Left lung (tissue), 10 donors: ENCODE data around the gene NANOG. TPM values are rescaled to one million over a fixed set of nuclear protein-coding genes. Genes with fewer than 3 reads are reported as not detected.
"Not testable (repeated sequence)": the region's sequence is repeated elsewhere in the genome, so short reads cannot be mapped to it uniquely, and the experiment has no call there.

Experiments used
- ATAC-seq: fragments of 200-7000 bp; cut with Tn5 transposase; one replicate; pipeline ENCODE4 v1.9.1; 2020; ENCODE audit warnings: moderate library complexity
- DNase-seq, 4 donors: peaks; one replicate each; pipeline ENCODE4 v3.0.0-alpha.2; 2013 to 2020
- H3K27ac ChIP-seq, 2 donors: fragments of 200-600 bp; sonication (generic) in 1 of 2; one replicate each; pipeline versions ENCODE4 v1.5.0 to v1.8.0; 2020 to 2021
- H3K27me3 ChIP-seq, 2 donors: fragments of 200-600 bp; sonication (generic) in 1 of 2; one replicate each; pipeline versions ENCODE4 v1.5.0 to v1.8.0; 2020 to 2021
- H3K36me3 ChIP-seq, 2 donors: fragments of 200-600 bp; sonication (generic) in 1 of 2; one replicate each; pipeline versions ENCODE4 v1.5.0 to v1.8.0; 2020 to 2021
- H3K4me1 ChIP-seq, 2 donors: fragments of 200-600 bp; one replicate each; pipeline ENCODE4 v1.8.0; 2021
- H3K4me3 ChIP-seq, 2 donors: fragments of 200-600 bp; sonication (generic) in 1 of 2; one replicate each; pipeline versions ENCODE4 v1.5.0 to v1.8.0; 2020 to 2021; ENCODE audit warnings: mild to moderate bottlenecking in 1 of 2
- H3K9me3 ChIP-seq, 2 donors: fragments of 200-600 bp; sonication (generic) in 1 of 2; one replicate each; pipeline versions ENCODE4 v1.5.0 to v1.8.0; 2020 to 2021
- CTCF ChIP-seq, 2 donors: fragments of 200-600 bp; sonication (generic) in 1 of 2; IDR thresholded peaks; one replicate each; pipeline versions ENCODE4 v1.5.0 to v1.8.0; 2021; ENCODE audit warnings: antibody characterized with exemption in 2 of 2
- intact Hi-C, 2 donors: fragments of 100-400 bp; cut with DNase I; formaldehyde crosslinking; loops; one replicate each; pipeline versions ENCODE4 v1.11.2 to v1.14.2; 2022
- polyA plus RNA-seq, 6 donors: library from polyadenylated mRNA; unstranded; fragments of 120-200 nt; gene quantifications; one replicate each; pipeline ENCODE4 v1.2.1, GENCODE V29; 2013; ENCODE audit not compliant: insufficient read length in 6 of 6
- total RNA-seq, 2 donors: library from RNA; stranded (reverse); fragmentation: NEBNext Ultra II Directional; extraction: Animal tissue kit (Norgen Biotek cat#: 25700); gene quantifications; one replicate each; pipeline ENCODE4 v1.2.1, GENCODE V29; 2021
- donor health status: DM: no; HTN: yes; CAD: no.
- donor health status: DM: no; HTN: no; CAD: no.

The NANOG gene
- total and polyA plus RNA-seq, 8 donors: 0.06 to 0.39 (median 0.20) TPM

GRCh38 chr12:7844116-7844515 is 54.9 kb downstream of the NANOG start:
- intact Hi-C loops: no loop called here
- no peak overlapping the region for H3K4me3 ChIP-seq
- ATAC-seq: no peak

GRCh38 chr12:7847226-7848097 is 58.3 kb downstream of the NANOG start:
- H3K4me1 ChIP-seq, intact Hi-C loops, H3K4me3 ChIP-seq, H3K36me3 ChIP-seq, H3K27me3 ChIP-seq, DNase-seq, ATAC-seq, H3K9me3 ChIP-seq: not testable (repeated sequence)
- H3K27ac ChIP-seq: peak overlapping the region in 1 of 2 donors; percentile 25

More at GRCh38 chr12:7844116-7844515, 54.9 kb downstream of the NANOG start:
- Histone ChIP-seq H3K4me1 (no peaks in the 10 kb centered on the region), H3K36me3 (no peaks in the 10 kb centered on the region), H3K9me3 (no peaks in the 10 kb centered on the region), H3K27me3 (peaks cover 0 to 7% of the 10 kb centered on the region in 2 donors), H3K27ac (peak overlapping the region in 1 of 2 donors; percentile 79)
- no peak for DNase-seq
- no peak for TF ChIP-seq CTCF (IDR thresholded peaks at IDR 0.05)

GRCh38 chr12:7848098-7848422 is 58.9 kb downstream of the NANOG start:
- H3K9me3 ChIP-seq, H3K36me3 ChIP-seq, H3K4me3 ChIP-seq, ATAC-seq, DNase-seq, H3K4me1 ChIP-seq, intact Hi-C loops, H3K27me3 ChIP-seq: not testable (repeated sequence)
- H3K27ac ChIP-seq: peak overlapping the region in 1 of 2 donors; percentile 23

Other genes with a start within 250 kb of the NANOG start
- not detected for gene APOBEC1, start 123.5 kb upstream of the NANOG start, total RNA-seq
- gene APOBEC1, start 123.5 kb upstream of the NANOG start, polyA plus RNA-seq: not detected
- under 1 TPM in 1 of 2 donors, not detected in 1; 0.52 TPM for gene GDF3, start 93.6 kb upstream of the NANOG start, total RNA-seq
- not detected for gene GDF3, start 93.6 kb upstream of the NANOG start, polyA plus RNA-seq
- gene DPPA3, start 78.0 kb upstream of the NANOG start, total RNA-seq: not detected
- gene DPPA3, start 78.0 kb upstream of the NANOG start, polyA plus RNA-seq: not detected
- not detected for gene CLEC4C, start 42.0 kb upstream of the NANOG start, total RNA-seq
- gene CLEC4C, start 42.0 kb upstream of the NANOG start, polyA plus RNA-seq: under 1 TPM in 5 of 6 donors, not detected in 1; 0.15 to 0.37 (median 0.20) TPM
- not detected for gene NANOGNB, start 24.2 kb upstream of the NANOG start, total RNA-seq
- gene NANOGNB, start 24.2 kb upstream of the NANOG start, polyA plus RNA-seq: not detected
- gene SLC2A14, start 83.5 kb downstream of the NANOG start, total RNA-seq: 1 to 10 TPM in 1 of 2 donors, under 1 TPM in 1; 0.10 to 2.5 TPM
- gene SLC2A14, start 83.5 kb downstream of the NANOG start, polyA plus RNA-seq: under 1 TPM; 0.37 to 0.94 (median 0.73) TPM
- gene SLC2A3, start 146.8 kb downstream of the NANOG start, total RNA-seq: 100 to 1,000 TPM in 1 of 2 donors, 10 to 100 TPM in 1; 83.2 to 149 TPM
- gene SLC2A3, start 146.8 kb downstream of the NANOG start, polyA plus RNA-seq: 10 to 100 TPM; 30.9 to 60.9 (median 34.6) TPM
- gene FOXJ2, start 243.3 kb downstream of the NANOG start, total RNA-seq: 10 to 100 TPM; 15.9 to 20.0 TPM
- gene FOXJ2, start 243.3 kb downstream of the NANOG start, polyA plus RNA-seq: 10 to 100 TPM; 24.7 to 28.2 (median 26.1) TPM